ENCODE measurements around the gene ING3.

- no peak for TF ChIP-seq POLR2A (IDR thresholded peaks at IDR 0.05)
- TF ChIP-seq CTCF (IDR thresholded peaks at IDR 0.05): no peak
Observed at GRCh38 chr7:121015560-121015959, 65.0 kb downstream of the ING3 start.

Data from heart left ventricle (tissue), 13 donors.